Sigmoid colon (tissue), 4 donors: ENCODE data around the gene ZDHHC13.

Source experiments
- CTCF ChIP-seq, 4 experiments: fragments of 450-650 bp in 3 of 4; fragments of 200-600 bp in 1 of 4; IDR thresholded peaks; one replicate each; pipeline ENCODE4 v1.5.1; 2016 to 2019; ENCODE audit warnings: antibody characterized with exemption in 4 of 4, mild to moderate bottlenecking in 3 of 4, moderate library complexity in 2 of 4
- POLR2AphosphoS5 ChIP-seq, 4 donors: sonication (generic); formaldehyde crosslinking; IDR thresholded peaks; one replicate each; pipeline ENCODE4 v1.6.1; 2017; ENCODE audit warnings: antibody characterized with exemption in 4 of 4

- TF ChIP-seq CTCF (IDR thresholded peaks at IDR 0.05) (no peak), POLR2AphosphoS5 (IDR thresholded peaks at IDR 0.05) (no peak)
Observed at GRCh38 chr11:19220903-19221724, 104.1 kb downstream of the ZDHHC13 start.
